Activated naive CD8-positive, alpha-beta T cell treated with anti-CD3 and anti-CD28 coated beads, Interleukin-2, amount 50 U/mL, for 24 hours (primary cell): Measurements from ENCODE around the gene KRTAP12-4.
"Not testable (repeated sequence)": the region's sequence is repeated elsewhere in the genome, so short reads cannot be mapped to it uniquely, and the experiment has no call there.

ENCODE experiments used
- ATAC-seq: fragments of 150-1000 bp; cut with Tn5 transposase; one replicate; pipeline ENCODE4 v1.10.0; 2021
- DNase-seq: peaks from one replicate; pipeline ENCODE4 v3.0.0; 2021
- H3K27ac Mint-ChIP-seq: one replicate; pipeline ENCODE4 v1.8.0; 2021; ENCODE audit warnings: mild to moderate bottlenecking, mixed read lengths
- H3K27me3 Mint-ChIP-seq: one replicate; pipeline ENCODE4 v1.8.0; 2021; ENCODE audit warnings: mixed read lengths
- H3K36me3 Mint-ChIP-seq: one replicate; pipeline ENCODE4 v1.8.0; 2021; ENCODE audit warnings: low read depth, mixed read lengths
- H3K4me1 Mint-ChIP-seq: one replicate; pipeline ENCODE4 v1.8.0; 2021; ENCODE audit warnings: mixed read lengths
- H3K4me3 Mint-ChIP-seq: one replicate; pipeline ENCODE4 v1.8.0; 2021; ENCODE audit warnings: mild to moderate bottlenecking, moderate library complexity, mixed read lengths
- H3K9me3 Mint-ChIP-seq: one replicate; pipeline ENCODE4 v1.8.0; 2021; ENCODE audit warnings: mixed read lengths

The KRTAP12-4 gene

GRCh38 chr21:44637018-44637850 lies 17.2 kb downstream of the KRTAP12-4 start, which contains the start of gene KRTAP10-10:
TSS of gene KRTAP10-10 (plus strand) at chr21:44637356. CDS start at chr21:44637418, 62 bp downstream.
- DNase-seq = no peak
- H3K9me3 Mint-ChIP-seq = peaks cover 28% of the 10 kb centered on the region
- no peak within 1 kb of the TSS for H3K4me3 Mint-ChIP-seq
- no peak within 1 kb of the TSS for H3K27ac Mint-ChIP-seq
- no peaks in the 10 kb centered on the region for H3K27me3 Mint-ChIP-seq
- ATAC-seq = no peak
- no peaks in the 10 kb centered on the region for H3K36me3 Mint-ChIP-seq
- H3K4me1 Mint-ChIP-seq = no peaks in the 10 kb centered on the region

DNA sequence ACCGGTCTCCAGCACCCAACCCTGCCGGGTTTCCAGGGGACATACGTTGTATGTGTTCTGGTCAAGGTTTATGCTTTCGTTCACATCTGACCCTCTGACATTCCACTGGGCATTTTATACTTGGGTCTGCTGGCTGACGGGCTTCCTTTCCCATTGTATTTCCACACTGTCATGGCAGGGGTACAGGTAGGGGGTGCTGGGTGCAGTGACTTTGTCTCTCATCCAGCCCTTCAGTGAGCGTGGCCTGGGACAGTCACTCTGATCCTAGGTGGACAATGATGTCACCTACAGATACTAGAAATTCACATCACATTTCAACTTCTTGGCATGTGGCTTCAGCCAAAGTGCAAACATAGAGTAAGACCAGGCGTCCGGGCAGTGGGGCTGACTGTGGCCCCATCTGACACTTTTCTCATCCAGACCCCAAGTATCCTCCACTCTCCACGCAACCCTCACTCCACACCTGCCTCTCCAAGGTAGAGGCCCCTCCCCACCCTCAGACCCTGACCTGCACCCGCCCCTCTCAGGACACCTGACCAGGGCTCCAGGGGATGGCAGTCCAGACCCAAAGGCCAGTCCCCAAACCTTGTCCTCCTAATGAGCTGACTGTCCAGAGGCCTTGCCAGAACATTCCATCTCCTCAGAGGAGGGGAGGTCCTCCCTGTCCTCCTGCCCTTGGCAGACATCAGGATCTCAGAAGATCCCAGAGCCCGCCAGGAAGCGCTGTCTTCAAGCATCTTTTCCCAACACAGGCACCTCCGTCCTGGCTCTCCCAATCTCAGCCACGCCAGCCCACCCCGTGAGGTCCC lies 18.0 kb downstream of the KRTAP12-4 start:
- no peak overlapping the region for H3K27ac Mint-ChIP-seq
- H3K36me3 Mint-ChIP-seq = peaks cover 5% of the 10 kb centered on the region
- H3K4me1 Mint-ChIP-seq = no peaks in the 10 kb centered on the region
- H3K27me3 Mint-ChIP-seq = no peaks in the 10 kb centered on the region
- DNase-seq (no peak), ATAC-seq (no peak)
- H3K4me3 Mint-ChIP-seq = no peak overlapping the region
- peaks cover 31% of the 10 kb centered on the region for H3K9me3 Mint-ChIP-seq

DNA sequence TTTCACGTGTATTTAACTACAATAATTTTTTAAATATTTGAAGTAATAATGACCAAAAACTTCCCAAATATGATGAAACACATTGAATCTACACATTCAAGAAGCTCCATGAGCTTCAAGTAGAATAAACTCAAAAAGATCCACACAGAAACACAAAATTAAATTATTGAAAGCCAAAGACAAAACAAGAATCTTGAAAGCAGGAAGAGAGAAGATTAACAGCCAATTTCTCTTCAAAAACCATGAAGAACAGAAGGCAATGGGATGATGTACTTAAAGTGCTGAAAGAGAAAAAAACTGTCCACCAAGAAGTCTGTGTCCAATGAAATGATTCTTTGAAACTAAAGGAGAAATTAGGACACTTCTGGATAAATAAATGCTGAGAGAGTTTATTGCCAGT lies 22.4 kb downstream of the KRTAP12-4 start:
- Mint-ChIP-seq H3K4me1 (peaks cover 18% of the 10 kb centered on the region), H3K27me3 (no peaks in the 10 kb centered on the region), H3K27ac (no peak overlapping the region), H3K9me3 (peaks cover 43% of the 10 kb centered on the region), H3K36me3 (peaks cover 12% of the 10 kb centered on the region), H3K4me3 (no peak overlapping the region)
- DNase-seq (no peak), ATAC-seq (no peak)

- Mint-ChIP-seq H3K4me1 (peaks cover 23% of the 10 kb centered on the region), H3K27ac (peak overlapping the region; percentile 26), H3K36me3 (peaks cover 12% of the 10 kb centered on the region), H3K9me3 (peaks cover 43% of the 10 kb centered on the region), H3K4me3 (no peak overlapping the region), H3K27me3 (no peaks in the 10 kb centered on the region)
- ATAC-seq (no peak), DNase-seq (no peak)
These were observed 24.0 kb downstream of the KRTAP12-4 start for GRCh38 chr21:44630440-44630839.

DNA sequence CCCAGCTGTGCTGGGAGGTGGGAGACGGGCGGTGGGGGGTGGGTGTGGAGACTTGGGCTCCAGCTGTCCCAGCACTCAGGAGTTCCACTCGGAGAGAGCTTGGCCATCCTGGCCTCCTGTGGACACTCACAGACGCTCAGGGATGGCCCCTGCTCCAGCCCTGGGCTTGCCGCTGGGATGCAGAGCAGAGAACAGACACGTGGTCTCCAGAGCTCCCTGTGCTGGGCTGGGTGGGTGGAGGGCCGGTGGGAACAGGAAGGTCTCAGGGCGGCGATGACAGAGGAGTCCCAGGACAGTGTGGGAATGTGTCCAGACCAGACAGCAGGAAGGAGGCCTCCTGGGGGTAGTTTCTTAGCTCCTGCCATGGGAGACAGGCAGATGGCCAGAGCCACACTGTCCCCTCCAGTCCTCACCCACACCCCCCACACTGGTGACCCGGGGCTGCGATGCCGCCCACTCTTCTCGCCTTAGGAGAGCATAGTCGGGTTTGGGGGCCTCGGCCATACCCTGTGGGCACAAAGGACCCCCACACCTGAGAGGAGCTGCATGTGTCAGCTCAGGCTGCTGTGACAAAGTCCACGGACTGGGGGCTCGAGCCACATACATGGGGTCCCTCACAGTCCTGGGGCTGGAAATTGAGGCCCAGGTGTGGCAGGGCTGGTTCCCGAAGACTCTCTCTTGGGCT lies 25.6 kb downstream of the KRTAP12-4 start:
- DNase-seq (no peak), ATAC-seq (no peak)
- Mint-ChIP-seq H3K4me1 (peaks cover 23% of the 10 kb centered on the region), H3K9me3 (peaks cover 49% of the 10 kb centered on the region), H3K36me3 (peaks cover 19% of the 10 kb centered on the region), H3K4me3 (no peak overlapping the region), H3K27ac (no peak overlapping the region), H3K27me3 (no peaks in the 10 kb centered on the region)

DNA sequence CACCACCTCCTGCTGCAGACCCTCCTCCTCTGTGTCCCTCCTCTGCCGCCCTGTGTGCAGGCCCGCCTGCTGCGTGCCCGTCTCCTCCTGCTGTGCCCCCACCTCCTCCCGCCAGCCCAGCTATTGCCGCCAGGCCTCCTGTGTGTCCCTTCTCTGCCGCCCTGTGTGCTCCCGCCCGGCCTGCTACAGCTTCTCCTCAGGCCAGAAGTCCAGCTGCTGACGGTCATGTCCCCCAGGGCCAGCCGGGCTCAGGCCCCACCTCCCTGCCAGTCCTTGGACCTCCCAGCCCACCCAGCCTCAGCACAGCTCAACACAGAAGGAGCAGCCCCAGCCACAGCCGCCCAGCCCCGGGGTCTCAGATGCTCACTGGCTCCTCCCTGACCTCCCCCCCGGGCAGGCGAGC lies 26.6 kb downstream of the KRTAP12-4 start:
- peaks cover 50% of the 10 kb centered on the region for H3K9me3 Mint-ChIP-seq
- peaks cover 23% of the 10 kb centered on the region for H3K4me1 Mint-ChIP-seq

DNA sequence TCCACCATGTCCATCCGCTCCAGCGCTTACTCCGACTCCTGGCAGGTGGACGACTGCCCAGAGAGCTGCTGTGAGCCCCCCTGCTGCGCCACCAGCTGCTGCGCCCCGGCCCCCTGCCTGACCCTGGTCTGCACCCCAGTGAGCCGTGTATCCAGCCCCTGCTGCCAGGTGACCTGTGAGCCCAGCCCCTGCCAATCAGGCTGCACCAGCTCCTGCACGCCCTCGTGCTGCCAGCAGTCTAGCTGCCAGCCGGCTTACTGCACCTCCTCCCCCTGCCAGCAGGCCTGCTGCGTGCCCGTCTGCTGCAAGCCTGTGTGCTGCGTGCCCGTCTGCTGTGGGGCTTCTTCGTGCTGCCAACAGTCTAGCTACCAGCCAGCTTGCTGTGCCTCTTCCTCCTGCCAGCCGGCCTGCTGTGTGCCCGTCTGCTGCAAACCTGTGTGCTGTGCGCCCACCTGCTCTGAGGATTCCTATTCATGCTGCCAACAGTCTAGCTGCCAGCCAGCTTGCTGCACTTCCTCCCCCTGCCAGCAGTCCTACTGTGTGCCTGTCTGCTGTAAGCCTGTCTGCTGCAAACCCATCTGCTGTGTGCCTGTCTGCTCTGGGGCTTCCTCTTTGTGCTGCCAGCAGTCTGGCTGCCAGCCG lies 27.2 kb downstream of the KRTAP12-4 start:
- peaks cover 21% of the 10 kb centered on the region for H3K36me3 Mint-ChIP-seq
- H3K4me3 Mint-ChIP-seq, H3K27ac Mint-ChIP-seq, H3K27me3 Mint-ChIP-seq, DNase-seq, ATAC-seq: not testable (repeated sequence)
- peaks cover 53% of the 10 kb centered on the region for H3K9me3 Mint-ChIP-seq
- H3K4me1 Mint-ChIP-seq = peaks cover 23% of the 10 kb centered on the region

More for the DNA sequence above, 26.6 kb downstream of the KRTAP12-4 start:
- not testable (repeated sequence) for DNase-seq, ATAC-seq, H3K4me3 Mint-ChIP-seq, H3K27me3 Mint-ChIP-seq, H3K27ac Mint-ChIP-seq
- peaks cover 21% of the 10 kb centered on the region for H3K36me3 Mint-ChIP-seq

DNA sequence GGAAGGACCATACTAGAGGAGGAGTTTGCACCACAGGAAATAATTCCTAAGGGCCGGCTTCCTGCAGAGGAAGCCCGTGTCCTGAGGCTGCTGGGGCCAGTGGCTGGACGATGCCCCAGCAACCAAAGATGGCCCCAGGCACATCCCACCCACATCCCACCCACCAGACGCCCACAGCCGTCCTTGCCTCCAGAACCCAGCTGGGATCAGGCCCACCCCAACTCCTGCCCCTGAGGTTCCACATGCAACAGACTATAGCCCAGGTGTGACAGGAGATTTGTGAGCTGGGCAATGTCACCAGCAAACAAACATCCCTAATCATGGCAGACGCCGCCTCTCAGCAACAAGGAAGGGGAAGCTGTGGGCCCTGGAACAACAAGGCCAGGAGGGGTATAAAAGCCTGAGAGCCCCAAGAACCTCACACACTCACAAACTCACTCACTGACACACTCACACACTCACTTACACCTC lies 27.8 kb downstream of the KRTAP12-4 start, which contains the start of gene KRTAP10-9:
TSS of gene KRTAP10-9 (plus strand) at position 421 of the 471 bp plus-strand sequence. CDS start 79 bp downstream, outside the sequence.
- ATAC-seq (no peak), DNase-seq (no peak)
- H3K9me3 Mint-ChIP-seq = peaks cover 49% of the 10 kb centered on the region
- H3K36me3 Mint-ChIP-seq = peaks cover 19% of the 10 kb centered on the region
- H3K27me3 Mint-ChIP-seq = no peaks in the 10 kb centered on the region
- H3K4me1 Mint-ChIP-seq = peaks cover 23% of the 10 kb centered on the region
- no peak within 1 kb of the TSS for H3K4me3 Mint-ChIP-seq
- no peak within 1 kb of the TSS for H3K27ac Mint-ChIP-seq

GRCh38 chr21:44626262-44626661 lies 28.2 kb downstream of the KRTAP12-4 start:
- H3K27ac Mint-ChIP-seq = no peak overlapping the region
- ATAC-seq (no peak), DNase-seq (no peak)
- peaks cover 45% of the 10 kb centered on the region for H3K9me3 Mint-ChIP-seq
- peaks cover 17% of the 10 kb centered on the region for H3K36me3 Mint-ChIP-seq
- H3K27me3 Mint-ChIP-seq = no peaks in the 10 kb centered on the region
- H3K4me3 Mint-ChIP-seq = no peak overlapping the region
- H3K4me1 Mint-ChIP-seq = peaks cover 23% of the 10 kb centered on the region

- no peak overlapping the region for H3K27ac Mint-ChIP-seq
These were observed 28.7 kb downstream of the KRTAP12-4 start for GRCh38 chr21:44625756-44626155.

DNA sequence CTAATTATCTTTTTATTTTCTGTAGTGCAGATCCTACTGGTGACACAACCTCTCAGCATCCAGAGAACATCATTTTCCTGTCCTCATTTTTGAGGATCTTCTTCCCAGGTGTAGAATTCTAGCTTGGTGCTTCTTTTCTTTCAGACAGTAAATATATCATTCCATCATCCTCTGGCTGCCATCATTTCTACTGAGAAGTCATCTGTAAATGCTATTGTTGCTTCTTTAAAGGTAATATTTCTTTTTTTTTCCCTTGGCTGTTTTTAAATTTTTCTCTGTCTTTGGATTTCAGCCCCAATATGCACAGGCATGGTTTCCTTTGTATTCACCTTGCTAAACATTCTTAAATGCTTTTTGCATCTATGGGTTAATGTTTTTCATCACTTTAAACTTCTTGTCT lies 30.9 kb downstream of the KRTAP12-4 start:
- peaks cover 30% of the 10 kb centered on the region for H3K36me3 Mint-ChIP-seq
- DNase-seq (no peak), ATAC-seq (no peak)
- no peaks in the 10 kb centered on the region for H3K27me3 Mint-ChIP-seq
- H3K4me1 Mint-ChIP-seq = peaks cover 18% of the 10 kb centered on the region
- no peak overlapping the region for H3K4me3 Mint-ChIP-seq
- no peak overlapping the region for H3K27ac Mint-ChIP-seq
- H3K9me3 Mint-ChIP-seq = peaks cover 52% of the 10 kb centered on the region

More at GRCh38 chr21:44625756-44626155, 28.7 kb downstream of the KRTAP12-4 start:
- peaks cover 41% of the 10 kb centered on the region for H3K9me3 Mint-ChIP-seq
- H3K4me1 Mint-ChIP-seq = peaks cover 22% of the 10 kb centered on the region
- H3K4me3 Mint-ChIP-seq = no peak overlapping the region
- H3K27me3 Mint-ChIP-seq = no peaks in the 10 kb centered on the region
- ATAC-seq (no peak), DNase-seq (no peak)
- H3K36me3 Mint-ChIP-seq = peaks cover 13% of the 10 kb centered on the region

DNA sequence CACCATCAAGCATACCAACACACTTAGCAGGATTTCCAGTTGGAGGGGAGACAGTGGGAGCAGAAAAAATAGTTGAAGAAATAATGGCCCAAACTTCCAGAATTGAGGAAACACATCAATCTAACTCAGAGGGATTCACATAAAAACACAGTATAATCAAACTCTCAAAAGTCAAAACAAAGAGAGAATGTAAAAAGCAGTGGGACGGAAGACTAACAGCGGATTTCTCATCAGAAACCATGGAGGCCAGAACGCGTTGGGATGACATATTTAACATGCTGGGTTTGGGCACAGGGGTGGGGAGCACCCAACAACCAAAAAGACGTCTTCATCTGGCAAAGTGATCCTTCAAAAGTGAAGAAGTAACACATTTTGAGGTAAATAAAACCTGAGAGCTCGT lies 34.6 kb downstream of the KRTAP12-4 start:
- Mint-ChIP-seq H3K27me3 (no peaks in the 10 kb centered on the region), H3K36me3 (peaks cover 30% of the 10 kb centered on the region), H3K4me1 (peaks cover 37% of the 10 kb centered on the region), H3K27ac (no peak overlapping the region), H3K9me3 (peaks cover 53% of the 10 kb centered on the region), H3K4me3 (no peak overlapping the region)
- ATAC-seq (no peak), DNase-seq (no peak)

- H3K4me1 Mint-ChIP-seq = peaks cover 37% of the 10 kb centered on the region
- H3K27ac Mint-ChIP-seq = peak overlapping the region; percentile 88
- DNase-seq (peak; percentile 22), ATAC-seq (peak; percentile 84)
- H3K9me3 Mint-ChIP-seq = peaks cover 43% of the 10 kb centered on the region
- H3K27me3 Mint-ChIP-seq = no peaks in the 10 kb centered on the region
- H3K4me3 Mint-ChIP-seq = peak overlapping the region; percentile 34
- H3K36me3 Mint-ChIP-seq = peaks cover 24% of the 10 kb centered on the region
These were observed 35.5 kb downstream of the KRTAP12-4 start for GRCh38 chr21:44618909-44619308.

DNA sequence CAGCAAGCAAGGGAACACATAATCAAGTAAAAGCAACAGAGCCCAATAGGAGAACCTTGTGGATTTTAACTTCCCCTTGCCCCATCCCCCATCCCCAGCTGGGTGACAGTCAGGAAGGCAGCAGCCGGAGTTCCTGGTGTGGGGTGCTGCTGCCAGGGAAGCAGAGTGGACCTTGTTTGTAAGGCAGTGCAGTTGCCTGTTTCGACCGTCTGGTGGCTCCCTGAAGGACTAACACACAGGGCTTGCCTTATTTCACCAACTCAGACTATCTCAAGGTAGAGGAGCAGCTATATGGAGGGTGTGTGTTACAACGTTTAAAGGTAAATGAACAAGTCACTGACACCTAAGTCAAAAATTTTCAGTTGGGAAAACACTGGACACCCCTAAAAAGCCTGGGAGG lies 36.0 kb downstream of the KRTAP12-4 start:
- peak overlapping the region; percentile 34 for H3K4me3 Mint-ChIP-seq
- ATAC-seq (peak; percentile 34), DNase-seq (no peak)
- peaks cover 23% of the 10 kb centered on the region for H3K36me3 Mint-ChIP-seq
- peaks cover 39% of the 10 kb centered on the region for H3K9me3 Mint-ChIP-seq
- H3K27me3 Mint-ChIP-seq = no peaks in the 10 kb centered on the region
- peaks cover 37% of the 10 kb centered on the region for H3K4me1 Mint-ChIP-seq
- peak overlapping the region; percentile 88 for H3K27ac Mint-ChIP-seq
